ENCODE results near the gene STX2.

The STX2 gene

GRCh38 chr12:130818635-130819576 is 20.1 kb downstream of the STX2 start:
- peak; percentile 61 for TF ChIP-seq CTCF (conservative IDR thresholded peaks at IDR 0.05; ENCODE audit: low read depth, low read length)
- DNase-seq (ENCODE audit: low read depth) = no peak
- peak overlapping the region; percentile 59 for H3K4me3 ChIP-seq (ENCODE audit: low read length)

DNA sequence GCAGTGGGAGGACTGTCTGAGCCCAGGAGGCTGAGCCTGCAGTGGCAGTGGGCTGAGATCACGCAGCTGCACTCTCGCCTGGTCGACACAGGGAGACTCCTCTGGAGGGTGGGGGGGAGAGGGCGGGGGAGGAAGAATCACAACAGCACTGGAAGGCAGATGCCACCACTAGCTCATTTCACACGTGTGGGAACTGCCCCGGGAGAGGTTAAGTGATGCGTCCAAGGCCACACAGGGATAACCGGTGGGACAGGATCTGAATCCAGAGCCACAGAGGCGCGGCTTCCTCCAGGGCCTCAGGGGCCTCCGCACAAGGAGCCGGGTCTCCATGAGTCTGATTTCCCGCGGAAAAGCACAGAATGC is 20.8 kb downstream of the STX2 start:
- TF ChIP-seq CTCF (conservative IDR thresholded peaks at IDR 0.05; ENCODE audit: low read depth, low read length) = no peak
- DNase-seq (ENCODE audit: low read depth) = no peak
- peak overlapping the region; percentile 59 for H3K4me3 ChIP-seq (ENCODE audit: low read length)

GRCh38 chr12:130817804-130818203 is 21.2 kb downstream of the STX2 start:
- H3K4me3 ChIP-seq (ENCODE audit: low read length) = no peak overlapping the region
- no peak for DNase-seq (ENCODE audit: low read depth)
- TF ChIP-seq CTCF (conservative IDR thresholded peaks at IDR 0.05; ENCODE audit: low read depth, low read length) = no peak

- no peak overlapping the region for H3K4me3 ChIP-seq (ENCODE audit: low read length)
- no peak for TF ChIP-seq CTCF (conservative IDR thresholded peaks at IDR 0.05; ENCODE audit: low read depth, low read length)
- DNase-seq (ENCODE audit: low read depth) = no peak
Observed at GRCh38 chr12:130816097-130816496, 23.0 kb downstream of the STX2 start.

DNA sequence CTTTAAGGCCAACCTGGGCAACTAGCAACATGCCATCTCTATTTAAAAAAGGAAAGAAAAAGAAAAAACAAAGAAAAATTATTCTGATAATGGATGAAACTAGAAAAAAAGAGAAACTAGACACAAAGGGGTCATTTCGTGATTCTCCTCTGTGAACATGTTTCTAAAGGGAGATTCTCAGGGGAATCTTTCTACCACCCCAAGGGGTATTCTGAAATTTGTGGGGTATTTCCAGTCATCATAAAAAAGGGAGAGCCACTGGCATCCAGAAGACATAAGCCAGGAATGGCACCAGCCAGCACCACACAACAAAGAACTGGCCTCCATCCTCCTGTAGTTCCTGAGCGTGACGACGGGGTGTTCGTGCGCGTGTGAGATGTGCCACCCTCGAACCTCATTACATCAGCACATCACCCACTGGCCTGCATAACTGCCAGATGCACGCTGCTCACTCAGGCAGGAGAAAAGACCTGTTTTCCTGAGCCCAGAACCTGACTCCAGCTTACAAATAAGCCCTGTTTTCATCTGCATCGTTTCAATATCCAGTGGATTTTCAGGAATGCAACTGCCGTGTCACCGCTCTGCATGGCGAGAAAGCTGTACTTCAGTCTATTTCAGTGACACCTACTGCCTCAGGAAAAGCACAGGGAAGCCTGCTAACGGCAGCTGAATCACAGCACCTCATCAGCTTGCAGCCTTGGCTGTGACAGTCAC is 23.9 kb downstream of the STX2 start:
- DNase-seq (ENCODE audit: low read depth) = peak; percentile 85
- no peak overlapping the region for H3K4me3 ChIP-seq (ENCODE audit: low read length)
- TF ChIP-seq CTCF (conservative IDR thresholded peaks at IDR 0.05; ENCODE audit: low read depth, low read length) = no peak

GRCh38 chr12:130813949-130814348 is 25.1 kb downstream of the STX2 start:
- no peak for DNase-seq (ENCODE audit: low read depth)
- H3K4me3 ChIP-seq (ENCODE audit: low read length) = no peak overlapping the region
- TF ChIP-seq CTCF (conservative IDR thresholded peaks at IDR 0.05; ENCODE audit: low read depth, low read length) = no peak
